HG02885 (cell line): ENCODE results near the gene UPK3B.
"Not testable (repeated sequence)": the region's sequence is repeated elsewhere in the genome, so short reads cannot be mapped to it uniquely, and the experiment has no call there.

ENCODE experiments used
- ATAC-seq: cut with Tn5 transposase; IDR thresholded peaks from one replicate; pipeline ENCODE4 v1.9.1; 2021; ENCODE audit warnings: mild to moderate bottlenecking; ENCODE audit not compliant: unreplicated experiment, poor library complexity

UPK3B gene

DNA sequence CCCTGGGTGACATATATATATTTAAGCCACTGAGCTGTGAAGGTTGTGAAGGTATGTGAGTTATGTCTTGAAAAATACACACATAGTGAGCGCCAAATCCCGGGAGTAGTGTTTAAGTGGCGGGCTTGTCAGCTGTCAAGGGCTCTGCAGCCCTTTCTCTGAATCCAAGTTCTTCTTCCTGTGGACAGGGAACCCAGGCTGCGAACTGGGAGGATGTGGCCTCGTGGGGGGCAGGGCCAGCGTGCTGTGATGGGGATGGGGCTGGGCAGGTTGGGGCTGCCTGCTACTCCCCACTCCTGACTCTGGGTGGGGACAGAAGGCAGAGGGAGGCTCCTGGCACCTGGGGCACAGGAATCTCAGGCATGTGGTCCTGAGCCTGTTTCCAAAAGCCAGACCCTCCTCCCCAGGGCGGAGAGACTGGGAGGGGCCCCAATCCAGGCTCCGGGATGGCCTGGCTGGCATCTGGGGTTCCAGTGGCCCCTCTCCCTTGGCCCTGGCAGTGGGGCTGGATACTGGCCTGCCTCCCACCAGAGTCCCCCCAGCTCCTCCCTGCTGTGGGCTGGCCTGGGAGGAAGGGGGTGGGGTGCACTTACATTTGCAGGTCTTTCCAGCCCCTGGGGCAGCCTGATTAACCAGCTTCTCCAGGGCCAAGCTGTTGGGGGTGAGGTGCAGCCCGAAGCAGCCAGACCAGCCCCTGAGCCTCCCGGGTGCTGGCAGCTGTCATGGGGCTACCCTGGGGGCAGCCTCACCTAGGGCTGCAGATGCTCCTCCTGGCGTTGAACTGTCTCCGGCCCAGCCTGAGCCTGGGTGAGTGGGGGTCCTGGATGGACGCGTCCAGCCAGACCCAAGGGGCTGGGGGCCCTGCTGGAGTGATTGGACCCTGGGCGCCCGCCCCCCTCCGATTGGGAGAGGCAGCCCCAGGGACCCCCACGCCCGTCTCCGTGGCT lies at the start of gene UPK3B:
Gene UPK3B, plus strand, starts transcription at position 622 of the 947 bp plus-strand sequence. Its CDS starts 101 bp downstream, at position 723.
- ATAC-seq: no peak

DNA sequence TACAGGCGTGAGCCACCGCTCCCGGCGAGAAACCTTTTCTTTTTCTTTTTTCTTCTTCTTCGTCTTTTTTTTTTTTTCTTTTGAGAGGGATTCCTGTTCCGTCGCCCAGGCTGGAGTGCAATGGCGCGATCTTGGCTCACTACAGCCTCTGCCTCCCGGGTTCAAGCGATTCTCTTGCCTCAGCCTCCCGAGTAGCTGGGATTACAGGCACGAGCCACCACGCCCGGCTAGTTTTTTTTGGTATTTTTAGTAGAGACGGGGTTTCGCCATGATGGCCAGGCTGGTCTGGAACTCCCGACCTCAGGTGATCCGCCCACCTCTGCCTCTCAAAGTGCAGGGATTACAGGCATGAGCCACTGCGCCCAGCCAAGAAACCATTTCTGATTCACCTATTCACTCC lies 49.6 kb upstream of the UPK3B start:
- not testable (repeated sequence) for ATAC-seq

DNA sequence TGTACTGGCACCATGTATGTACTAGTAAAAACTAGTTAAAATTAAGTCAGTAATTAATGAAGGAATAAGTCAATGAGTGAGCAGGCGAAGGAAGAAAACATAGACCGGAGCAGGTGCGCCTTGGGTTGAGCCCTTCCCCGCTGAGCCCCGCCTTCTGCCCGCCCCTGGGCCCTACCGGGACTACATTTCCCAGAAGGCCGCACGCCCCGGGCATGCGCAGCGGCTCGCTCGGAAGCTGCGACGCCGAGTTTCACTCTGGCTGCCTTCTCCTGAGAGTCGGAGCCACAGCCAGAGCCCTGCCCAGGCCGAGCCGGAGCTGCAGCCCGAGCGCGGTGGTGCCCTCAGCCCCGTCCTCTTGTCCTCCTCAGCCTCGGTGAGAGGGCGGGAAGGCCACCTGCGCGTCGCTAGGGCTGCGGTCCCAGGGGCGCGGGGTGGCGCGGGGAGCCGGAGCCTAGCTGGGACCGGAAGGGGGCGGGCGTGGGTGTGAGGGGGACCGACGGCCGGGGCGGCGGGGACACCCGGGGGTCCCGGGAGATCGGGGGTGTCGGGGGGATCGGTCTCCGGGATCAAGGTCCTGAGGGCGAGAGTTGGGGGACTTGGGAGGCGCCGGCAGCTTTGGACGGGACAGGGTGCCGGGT lies 48.8 kb upstream of the UPK3B start, which contains the start of gene DTX2:
Gene DTX2, plus strand, starts transcription at position 246 of the 638 bp plus-strand sequence. CDS start 18,801 bp downstream, outside the sequence.
- peak; percentile 98 for ATAC-seq

DNA sequence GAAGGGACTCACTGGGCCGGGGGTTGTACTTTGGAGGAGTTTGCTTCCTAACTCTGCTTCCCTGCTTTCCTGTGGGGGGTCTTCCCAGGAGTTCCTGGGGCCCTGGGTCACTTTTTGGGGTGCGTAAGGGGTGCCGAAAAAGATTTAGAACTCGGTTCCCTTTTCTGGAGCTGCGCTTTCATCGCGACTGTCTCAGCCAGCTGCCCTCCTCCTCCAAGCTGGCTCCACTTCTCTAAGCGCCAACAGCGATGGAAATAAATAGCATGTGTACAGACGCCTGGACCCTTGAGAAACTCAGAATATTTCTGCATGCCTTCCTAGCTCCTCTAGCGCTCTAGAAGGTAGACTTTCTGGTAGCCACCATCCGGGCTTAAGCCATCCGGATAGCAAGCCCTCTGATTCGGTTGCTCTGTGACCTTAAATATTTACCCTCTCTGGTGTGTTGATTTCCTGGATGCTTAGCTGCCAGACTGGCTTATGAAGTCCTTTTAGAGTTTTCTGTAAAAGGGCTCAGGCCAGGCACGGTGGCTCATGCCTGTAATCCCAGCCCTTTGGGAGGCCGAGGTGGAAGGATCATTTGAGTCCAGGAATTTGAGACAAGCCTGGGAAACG lies 48.0 kb upstream of the UPK3B start:
- ATAC-seq: not testable (repeated sequence)

DNA sequence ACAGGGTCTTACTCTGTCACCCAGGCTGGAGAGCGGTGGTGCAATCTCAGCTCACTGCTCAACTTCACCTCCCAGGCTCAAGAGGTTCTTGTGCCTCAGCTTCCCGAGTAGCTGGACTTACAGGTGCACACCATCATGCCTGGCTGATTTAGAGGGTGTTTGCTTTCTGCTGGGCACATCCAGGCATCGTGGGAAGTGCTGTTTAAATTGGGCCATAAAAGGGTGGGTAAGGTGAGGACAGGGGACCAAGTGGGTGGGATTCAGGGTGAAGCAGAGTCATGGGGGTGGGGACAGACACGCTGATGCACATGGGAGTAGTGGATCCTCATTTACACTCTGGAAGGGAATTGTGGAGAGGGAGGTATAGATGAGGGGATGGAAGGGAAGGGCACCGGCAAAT lies 45.4 kb upstream of the UPK3B start:
- ATAC-seq: not testable (repeated sequence)

DNA sequence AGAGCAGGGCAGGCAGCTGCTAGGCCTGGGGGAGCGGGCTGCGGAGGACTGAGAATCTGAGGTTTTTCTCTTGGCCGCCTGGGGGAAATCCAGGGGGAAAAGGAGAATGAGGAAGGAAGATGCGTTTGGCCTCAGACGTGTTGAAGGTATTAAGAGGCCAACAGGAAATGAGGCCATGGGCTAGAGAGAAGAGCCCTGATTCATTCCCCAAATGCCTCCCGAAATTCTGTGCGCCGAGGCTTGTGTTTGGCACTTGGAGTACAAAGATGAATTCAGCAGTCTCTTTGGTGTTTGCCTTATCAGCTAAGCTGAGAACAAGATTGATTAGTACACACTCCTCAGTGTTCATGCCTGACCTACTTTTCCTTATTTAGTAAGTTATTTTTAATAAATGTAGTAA lies 44.4 kb upstream of the UPK3B start:
- not testable (repeated sequence) for ATAC-seq

DNA sequence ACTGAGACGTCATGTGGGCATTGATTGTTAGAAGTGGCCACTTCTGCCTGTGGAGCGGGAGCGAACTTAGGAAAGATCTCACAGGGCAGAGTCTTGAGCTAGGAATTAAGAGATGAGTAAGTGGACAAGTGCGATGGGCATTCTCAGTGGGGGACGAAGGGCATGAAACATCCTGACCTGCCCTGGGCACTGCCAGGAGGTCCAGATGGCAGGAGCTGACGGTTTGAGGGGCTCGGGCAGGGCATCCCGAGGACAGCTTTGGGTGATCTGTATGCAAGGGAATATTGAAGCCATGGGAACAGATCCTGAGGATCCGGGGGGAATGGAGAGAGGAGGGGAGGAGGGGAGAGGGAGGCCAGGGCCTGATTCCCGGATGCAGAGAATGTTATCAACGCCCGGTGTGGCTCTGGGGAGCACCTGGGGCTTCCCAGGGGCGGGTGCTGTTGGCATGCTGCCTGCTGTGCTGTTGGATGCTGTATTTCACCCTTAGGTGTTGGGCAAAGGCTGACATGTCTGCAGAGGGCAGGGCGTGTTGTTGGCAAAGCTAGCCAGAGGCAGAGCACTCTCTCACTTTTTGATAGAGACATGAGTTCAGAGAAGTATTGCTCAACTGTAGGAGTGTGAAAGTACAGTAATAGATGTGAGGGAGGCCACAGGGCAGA lies 42.5 kb upstream of the UPK3B start:
- not testable (repeated sequence) for ATAC-seq

DNA sequence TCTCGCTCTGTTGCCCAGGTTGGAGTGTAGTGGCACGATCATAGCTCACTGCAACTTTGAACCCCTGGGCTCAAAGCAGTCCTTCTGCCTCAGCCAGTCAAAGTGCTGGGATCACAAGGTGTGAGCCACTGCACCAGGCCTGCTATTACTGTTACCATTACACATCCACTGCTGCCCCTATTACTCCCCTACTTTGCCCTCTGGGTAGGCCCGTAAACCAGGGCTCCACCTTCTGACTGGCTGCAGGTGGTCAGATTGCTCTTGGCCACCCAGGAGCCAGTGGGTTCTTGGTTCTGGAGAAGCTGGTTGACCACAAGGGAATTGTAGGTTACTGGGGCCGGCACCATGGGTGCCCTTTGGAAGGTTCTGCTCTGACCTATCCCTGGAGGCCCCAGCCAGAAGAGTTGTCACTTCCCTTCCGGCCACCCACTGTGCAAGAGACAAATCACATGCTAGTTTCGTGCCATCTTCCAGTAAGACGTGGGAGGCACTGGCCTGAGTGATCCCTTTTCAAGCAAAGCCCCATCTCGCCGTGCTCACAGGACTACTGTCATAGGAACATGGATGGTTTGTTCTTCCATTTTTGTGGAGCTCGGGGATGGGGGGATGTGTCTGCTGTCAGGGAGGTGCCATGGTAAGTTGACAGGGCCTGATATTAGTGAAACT lies 38.7 kb upstream of the UPK3B start:
- not testable (repeated sequence) for ATAC-seq

DNA sequence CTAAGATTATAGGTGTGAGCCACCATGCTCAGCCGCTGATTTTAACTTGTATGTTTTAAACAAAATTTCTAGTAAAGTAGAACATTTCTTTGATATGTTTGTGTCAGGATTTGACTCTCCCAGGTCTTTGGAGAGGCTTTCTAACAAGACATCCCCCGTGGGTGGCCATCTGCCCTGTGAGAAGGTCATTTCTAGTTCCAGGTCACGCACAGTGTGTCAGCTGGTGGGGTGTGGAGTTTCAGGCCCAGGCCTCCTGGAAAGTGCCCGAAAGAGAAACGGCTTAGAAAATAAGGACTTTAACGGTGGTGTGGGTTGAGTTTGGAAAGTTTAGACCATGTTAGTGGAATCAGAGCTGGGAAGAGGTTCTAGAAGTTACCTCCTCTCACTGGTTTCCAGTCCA lies 37.3 kb upstream of the UPK3B start:
- ATAC-seq: not testable (repeated sequence)

DNA sequence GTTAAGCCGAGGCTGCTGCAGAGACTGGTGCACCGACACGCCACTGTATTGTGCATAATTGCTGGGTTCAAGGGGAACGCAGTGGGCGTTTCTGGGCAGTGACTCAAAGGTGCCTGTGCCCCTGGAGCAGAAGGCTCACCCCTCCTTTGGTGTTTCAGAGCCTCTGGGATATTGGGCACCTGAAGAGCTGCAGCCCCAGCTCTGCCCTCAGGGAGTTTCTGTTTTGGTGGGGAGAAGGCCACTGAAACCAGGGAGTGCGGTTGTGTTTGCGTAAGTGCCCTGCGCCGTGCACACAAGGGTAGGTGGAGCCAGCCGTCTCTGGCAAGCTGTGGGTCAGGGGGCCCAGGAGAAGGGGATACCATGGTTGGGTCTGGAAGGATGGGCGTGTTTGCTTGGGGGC lies 34.1 kb upstream of the UPK3B start:
- not testable (repeated sequence) for ATAC-seq

DNA sequence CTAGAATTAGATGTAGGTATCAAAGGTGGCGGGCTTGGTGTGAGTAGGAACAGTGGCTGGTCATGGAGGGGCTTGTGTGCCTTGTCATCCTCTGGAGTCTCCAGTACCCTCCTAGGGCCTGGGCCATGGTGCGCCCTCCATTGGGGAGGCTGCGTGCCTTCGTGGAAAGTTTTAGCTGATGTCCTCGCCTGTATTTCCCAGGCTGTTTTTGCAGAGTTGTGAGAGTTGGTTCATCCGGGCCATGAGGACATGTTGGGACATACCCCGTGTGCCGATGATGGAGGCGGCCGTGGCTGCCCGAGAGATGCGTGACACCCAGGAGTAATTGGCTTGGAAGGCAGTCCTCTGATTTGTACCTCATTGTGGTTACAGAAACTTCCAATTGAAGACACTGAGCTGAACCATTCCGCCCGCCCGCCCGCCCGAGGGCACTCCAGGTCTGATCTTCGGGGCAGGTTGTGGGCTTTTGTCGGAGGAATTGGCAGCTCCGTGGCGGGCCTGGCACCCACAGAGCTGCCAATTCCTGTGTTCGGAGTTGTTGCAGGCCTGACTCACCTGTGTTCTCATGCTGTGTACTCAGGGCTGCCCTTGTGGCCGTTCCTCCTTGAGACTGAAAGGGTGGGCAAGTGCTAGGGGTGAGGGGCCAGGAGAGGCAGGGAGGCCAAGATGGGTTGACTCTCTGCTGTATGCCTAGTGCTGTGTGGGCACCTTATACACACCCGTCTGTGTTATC lies 33.4 kb upstream of the UPK3B start:
- ATAC-seq: not testable (repeated sequence)

DNA sequence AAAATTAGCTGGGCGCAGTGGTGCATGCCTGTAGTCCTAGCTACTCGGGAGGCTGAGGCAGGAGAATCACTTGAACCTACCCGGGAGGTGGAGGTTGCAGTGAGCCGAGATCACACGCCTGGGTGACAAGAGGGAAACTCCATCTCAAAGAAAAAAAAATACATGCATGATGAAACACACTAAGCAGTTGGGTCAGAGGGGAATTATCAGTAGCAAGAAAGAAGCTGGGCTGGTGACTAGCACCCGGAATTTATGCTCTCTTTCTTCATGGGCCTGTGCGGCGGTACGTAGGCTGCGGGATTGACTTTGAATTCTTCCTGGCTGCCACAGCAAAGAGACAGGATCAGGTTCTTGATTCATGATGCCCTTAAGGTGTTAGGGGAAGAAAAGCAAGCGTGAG lies 30.7 kb upstream of the UPK3B start:
- ATAC-seq: not testable (repeated sequence)

DNA sequence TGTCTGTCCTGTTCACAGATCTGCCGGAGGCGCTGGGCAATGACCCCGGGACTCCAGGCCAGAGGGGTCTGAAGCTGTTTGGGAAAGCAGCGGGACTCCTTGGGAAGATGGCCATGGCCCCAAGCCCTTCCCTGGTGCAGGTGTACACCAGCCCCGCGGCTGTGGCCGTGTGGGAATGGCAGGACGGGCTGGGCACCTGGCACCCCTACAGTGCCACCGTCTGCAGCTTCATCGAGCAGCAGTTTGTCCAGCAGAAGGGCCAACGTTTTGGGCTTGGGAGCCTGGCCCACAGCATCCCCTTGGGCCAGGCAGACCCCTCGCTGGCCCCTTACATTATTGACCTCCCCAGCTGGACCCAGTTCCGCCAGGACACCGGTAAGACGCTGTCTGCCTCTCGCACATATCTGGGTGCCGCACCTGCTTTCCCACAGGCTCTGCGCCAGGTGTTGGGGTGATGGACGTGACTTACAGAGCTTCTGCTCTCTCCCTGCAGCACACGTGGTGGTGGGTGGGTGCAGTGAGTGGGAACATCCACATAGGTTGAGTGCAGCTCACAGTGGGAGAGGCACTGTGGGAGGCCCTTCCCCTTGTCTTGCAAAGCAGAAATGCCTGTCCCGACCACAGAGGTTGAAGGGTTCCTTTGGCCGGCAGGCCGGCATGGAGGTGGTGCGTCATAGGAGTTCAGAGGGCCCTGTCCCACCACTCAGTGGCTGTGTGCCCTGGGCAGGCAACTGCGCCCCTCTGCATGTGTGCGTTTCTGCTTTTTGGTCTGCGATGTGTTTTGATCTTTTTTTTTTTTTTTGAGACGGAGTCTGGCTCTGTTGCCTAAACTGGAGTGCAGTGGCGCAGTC lies 29.7 kb upstream of the UPK3B start:
- not testable (repeated sequence) for ATAC-seq

DNA sequence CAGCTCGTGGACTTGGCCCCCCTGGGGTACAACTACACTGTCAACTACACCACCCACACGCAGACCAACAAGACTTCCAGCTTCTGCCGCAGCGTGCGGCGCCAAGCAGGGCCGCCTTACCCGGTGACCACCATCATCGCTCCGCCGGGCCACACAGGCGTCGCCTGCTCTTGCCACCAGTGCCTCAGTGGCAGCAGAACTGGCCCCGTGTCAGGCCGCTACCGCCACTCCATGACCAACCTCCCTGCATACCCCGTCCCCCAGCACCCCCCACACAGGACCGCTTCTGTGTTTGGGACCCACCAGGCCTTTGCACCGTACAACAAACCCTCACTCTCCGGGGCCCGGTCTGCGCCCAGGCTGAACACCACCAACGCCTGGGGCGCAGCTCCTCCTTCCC lies 27.7 kb upstream of the UPK3B start:
- ATAC-seq: not testable (repeated sequence)

DNA sequence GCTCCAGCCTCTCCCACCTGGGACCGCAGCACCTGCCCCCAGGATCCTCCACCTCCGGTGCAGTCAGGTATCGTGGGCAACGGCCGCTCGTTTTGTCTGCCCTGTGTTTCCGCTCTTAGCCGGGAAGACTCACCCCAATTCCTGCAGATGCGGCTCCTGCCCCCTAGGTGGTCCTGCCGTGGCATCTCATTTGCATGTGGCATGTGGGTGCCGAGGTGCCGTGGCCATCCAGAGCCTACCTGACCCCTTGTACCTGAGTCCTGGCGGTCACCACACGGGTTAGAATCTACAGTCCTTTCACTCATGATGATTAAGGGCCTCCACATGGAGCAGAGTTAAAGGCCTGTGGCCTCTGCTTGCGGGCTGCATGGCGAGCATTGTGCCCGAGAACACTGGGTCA lies 27.3 kb upstream of the UPK3B start:
- ATAC-seq: not testable (repeated sequence)

DNA sequence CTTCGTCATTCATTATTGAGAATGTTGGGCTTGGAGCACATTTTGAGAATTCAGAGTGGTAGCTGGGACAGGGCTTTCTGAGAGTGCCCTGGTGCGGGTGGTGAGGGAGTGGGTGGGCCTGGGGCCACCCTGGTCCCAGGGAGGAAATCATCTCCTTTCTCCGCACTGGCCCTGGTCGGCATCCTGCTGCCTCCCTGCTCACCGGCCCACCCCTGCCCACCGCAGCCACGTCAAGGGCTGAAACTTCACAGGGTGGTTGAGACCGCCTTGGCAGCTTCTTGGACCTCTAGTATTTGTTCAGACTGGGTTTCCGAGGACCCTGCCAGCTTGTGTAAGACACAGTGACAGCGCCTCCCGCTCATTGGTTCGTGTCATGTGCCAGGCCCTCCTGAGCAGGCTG lies 25.9 kb upstream of the UPK3B start:
- not testable (repeated sequence) for ATAC-seq

DNA sequence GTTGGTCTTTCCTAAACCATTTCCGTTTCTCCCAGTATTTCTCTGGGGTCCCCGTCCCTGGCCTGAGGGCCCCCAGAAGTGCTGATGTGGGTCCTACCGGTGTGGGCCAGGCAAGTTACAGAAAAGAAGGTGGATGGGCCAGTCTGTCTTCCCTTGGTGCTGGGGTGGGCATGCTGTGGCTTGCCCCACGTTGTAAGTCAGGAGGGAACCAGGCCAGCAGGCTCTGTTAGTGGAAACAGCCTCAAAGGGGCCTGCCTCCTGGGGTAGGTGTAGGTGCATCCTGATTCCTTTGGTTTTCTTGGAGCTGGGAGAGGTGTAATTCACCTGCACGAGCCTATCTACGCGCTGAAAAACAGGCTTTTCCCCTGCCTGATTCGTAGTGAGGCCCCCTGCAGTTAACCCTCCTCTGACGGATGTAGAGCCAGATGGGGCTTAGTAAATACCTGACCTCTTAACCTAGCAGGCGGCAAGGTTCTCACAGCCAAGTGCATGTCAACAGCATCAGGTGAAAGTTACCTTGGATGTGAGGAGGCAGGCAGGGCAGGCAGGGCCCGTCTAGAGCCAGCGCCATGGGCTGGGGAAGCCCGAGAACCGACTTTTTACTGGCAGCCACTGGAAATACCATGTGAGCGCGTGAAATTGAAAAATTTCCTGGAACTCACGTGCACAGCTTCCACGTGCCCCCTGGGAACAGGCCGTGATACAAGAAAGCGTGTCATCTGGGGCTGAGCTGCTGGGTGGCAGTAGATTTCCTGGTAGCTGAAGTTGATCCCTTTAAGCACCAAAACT lies 24.3 kb upstream of the UPK3B start:
- peak; percentile 18 for ATAC-seq
